MCF 10A (cell line): ENCODE data around the gene SDHB. TPM values are rescaled to one million over a fixed set of nuclear protein-coding genes. Genes with fewer than 3 reads are reported as not detected.

Experiments used
- BruUV-seq: library from RNA; stranded (reverse); fragments of 400-500 nt; replicated peaks from 2 replicates; lab custom pipeline; 2021; lab: Mats Ljungman, UMichigan
- CTCF ChIA-PET: fragments of 300-600 bp; sonication (Branson Sonifier 250); formaldehyde crosslinking; extraction: SDS; loops from one replicate; lab custom pipeline; 2021; ENCODE audit warnings: antibody characterized with exemption, inconsistent platforms; lab: Yijun Ruan, JAX
- POLR2A ChIA-PET: fragments of 300-600, 350-650 bp; sonication (Branson Sonifier 250); formaldehyde crosslinking; extraction: SDS; loops from one replicate; lab custom pipeline; 2020; ENCODE audit warnings: antibody characterized with exemption, inconsistent platforms; lab: Yijun Ruan, JAX
- DNase-seq: peaks from one replicate; pipeline ENCODE4 v3.0.0-alpha.2; 2018; ENCODE audit not compliant: unreplicated experiment
- H3K27ac Mint-ChIP-seq: one replicate; pipeline ENCODE4 v1.8.0; 2022; ENCODE audit warnings: mild to moderate bottlenecking, low read depth, mixed read lengths; ENCODE audit not compliant: unreplicated experiment
- H3K27me3 Mint-ChIP-seq: one replicate; pipeline ENCODE4 v1.8.0; 2022; ENCODE audit warnings: mixed read lengths; ENCODE audit not compliant: insufficient read depth, unreplicated experiment
- H3K36me3 Mint-ChIP-seq: one replicate; pipeline ENCODE4 v1.8.0; 2022; ENCODE audit warnings: mild to moderate bottlenecking, moderate library complexity, mixed read lengths; ENCODE audit not compliant: insufficient read depth, unreplicated experiment
- H3K4me1 Mint-ChIP-seq: one replicate; pipeline ENCODE4 v1.8.0; 2022; ENCODE audit warnings: mixed read lengths; ENCODE audit not compliant: insufficient read depth, unreplicated experiment
- H3K4me3 Mint-ChIP-seq: one replicate; pipeline ENCODE4 v1.8.0; 2022; ENCODE audit warnings: mild to moderate bottlenecking, moderate library complexity, mixed read lengths; ENCODE audit not compliant: unreplicated experiment
- H3K9me3 Mint-ChIP-seq: one replicate; pipeline ENCODE4 v1.8.0; 2022; ENCODE audit warnings: mixed read lengths; ENCODE audit not compliant: unreplicated experiment
- intact Hi-C: fragments of 100-400 bp; cut with micrococcal nuclease; formaldehyde crosslinking; loops from 2 replicates; pipeline ENCODE4 v1.14.1; 2022
- total RNA-seq: library from RNA; stranded (reverse); gene quantifications from 2 replicates; pipeline ENCODE4 v1.2.3, GENCODE V29; 2022
- TF ChIP-seq, protein P1 (sequence below): fragments of 200-600 bp; IDR thresholded peaks from one replicate; pipeline ENCODE4 v1.8.0; 2022; ENCODE audit warnings: antibody characterized with exemption, mild to moderate bottlenecking; ENCODE audit not compliant: unreplicated experiment

Gene SDHB
- total RNA-seq, 1 experiment from 2014 or later: 166 TPM

DNA sequence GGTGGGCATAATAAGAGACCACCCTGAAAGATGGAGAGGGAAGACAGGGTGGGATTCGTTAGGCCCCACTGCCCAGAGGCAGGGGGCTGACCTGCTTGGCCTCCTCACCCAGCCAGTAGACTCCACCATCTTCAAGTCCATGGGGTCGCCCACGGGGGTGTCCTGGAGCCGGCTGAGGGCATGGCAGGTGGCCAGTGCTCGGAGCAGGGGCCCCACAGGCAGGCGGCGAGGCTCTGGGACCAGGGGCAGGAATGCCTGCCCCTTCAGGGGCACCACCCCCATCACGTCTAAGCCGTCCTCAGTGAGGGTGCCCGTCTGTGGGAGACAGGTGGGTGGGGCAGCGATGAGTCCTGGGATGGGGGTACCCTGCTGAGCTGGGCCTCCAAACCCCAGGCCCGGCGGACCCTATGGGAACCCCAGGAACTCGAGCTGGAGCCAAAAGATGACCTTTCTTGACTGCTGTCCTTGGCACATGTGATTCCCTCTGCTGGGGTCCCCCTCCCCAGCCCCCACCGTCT, 60.3 kb downstream of the SDHB start:
- H3K4me1 Mint-ChIP-seq: no peaks in the 10 kb centered on the region
- no peaks in the 10 kb centered on the region for H3K9me3 Mint-ChIP-seq
- DNase-seq: no peak
- no peak overlapping the region for H3K4me3 Mint-ChIP-seq
- POLR2A ChIA-PET: interaction anchor here (0.9 kb wide), 1 partner anchor 10 kb away, joined by 3 read pairs; no protein-coding TSS in a partner anchor
- TF ChIP-seq, protein P1, sequence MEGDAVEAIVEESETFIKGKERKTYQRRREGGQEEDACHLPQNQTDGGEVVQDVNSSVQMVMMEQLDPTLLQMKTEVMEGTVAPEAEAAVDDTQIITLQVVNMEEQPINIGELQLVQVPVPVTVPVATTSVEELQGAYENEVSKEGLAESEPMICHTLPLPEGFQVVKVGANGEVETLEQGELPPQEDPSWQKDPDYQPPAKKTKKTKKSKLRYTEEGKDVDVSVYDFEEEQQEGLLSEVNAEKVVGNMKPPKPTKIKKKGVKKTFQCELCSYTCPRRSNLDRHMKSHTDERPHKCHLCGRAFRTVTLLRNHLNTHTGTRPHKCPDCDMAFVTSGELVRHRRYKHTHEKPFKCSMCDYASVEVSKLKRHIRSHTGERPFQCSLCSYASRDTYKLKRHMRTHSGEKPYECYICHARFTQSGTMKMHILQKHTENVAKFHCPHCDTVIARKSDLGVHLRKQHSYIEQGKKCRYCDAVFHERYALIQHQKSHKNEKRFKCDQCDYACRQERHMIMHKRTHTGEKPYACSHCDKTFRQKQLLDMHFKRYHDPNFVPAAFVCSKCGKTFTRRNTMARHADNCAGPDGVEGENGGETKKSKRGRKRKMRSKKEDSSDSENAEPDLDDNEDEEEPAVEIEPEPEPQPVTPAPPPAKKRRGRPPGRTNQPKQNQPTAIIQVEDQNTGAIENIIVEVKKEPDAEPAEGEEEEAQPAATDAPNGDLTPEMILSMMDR: no peak
- CTCF ChIA-PET: interaction anchor here (0.6 kb wide), 1 partner anchor 114 kb away, joined by 3 read pairs; no protein-coding TSS in a partner anchor
- H3K27ac Mint-ChIP-seq: no peak overlapping the region
- intact Hi-C loops: no loop called here
- H3K27me3 Mint-ChIP-seq: no peaks in the 10 kb centered on the region
- BruUV-seq: no TSS peak
- H3K36me3 Mint-ChIP-seq: peaks cover 14% of the 10 kb centered on the region

DNA sequence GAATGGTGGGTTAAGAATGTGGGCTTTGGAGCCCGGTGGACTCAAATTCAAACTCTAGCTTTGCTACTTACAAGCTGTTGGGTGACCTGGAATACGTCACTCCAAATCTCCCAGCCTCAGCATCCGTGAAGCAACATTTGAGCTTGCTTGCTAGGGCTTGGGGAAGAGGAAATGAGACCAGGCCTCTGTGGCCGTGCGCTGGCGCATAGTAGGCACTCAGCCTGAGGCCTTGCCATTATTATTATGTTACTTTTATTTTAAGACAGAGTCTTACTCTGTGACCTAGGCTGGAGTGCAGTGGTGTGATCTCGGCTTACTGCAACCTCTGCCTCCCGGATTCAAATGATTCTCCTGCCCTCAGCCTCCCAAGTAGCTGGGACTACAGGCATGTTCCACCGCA, 61.2 kb downstream of the SDHB start:
- intact Hi-C loops: no loop called here
- Mint-ChIP-seq H3K27me3 (no peaks in the 10 kb centered on the region), H3K4me1 (no peaks in the 10 kb centered on the region), H3K27ac (no peak overlapping the region), H3K4me3 (no peak overlapping the region), H3K36me3 (peaks cover 9% of the 10 kb centered on the region), H3K9me3 (no peaks in the 10 kb centered on the region)
- ChIA-PET POLR2A (interaction anchor here (0.7 to 0.9 kb wide), 2 partner anchors 11 to 40 kb away, joined by 3 read pairs; no protein-coding TSS in a partner anchor), CTCF (no interaction called here)
- DNase-seq: no peak
- no TSS peak for BruUV-seq
- TF ChIP-seq, protein P1: no peak

DNA sequence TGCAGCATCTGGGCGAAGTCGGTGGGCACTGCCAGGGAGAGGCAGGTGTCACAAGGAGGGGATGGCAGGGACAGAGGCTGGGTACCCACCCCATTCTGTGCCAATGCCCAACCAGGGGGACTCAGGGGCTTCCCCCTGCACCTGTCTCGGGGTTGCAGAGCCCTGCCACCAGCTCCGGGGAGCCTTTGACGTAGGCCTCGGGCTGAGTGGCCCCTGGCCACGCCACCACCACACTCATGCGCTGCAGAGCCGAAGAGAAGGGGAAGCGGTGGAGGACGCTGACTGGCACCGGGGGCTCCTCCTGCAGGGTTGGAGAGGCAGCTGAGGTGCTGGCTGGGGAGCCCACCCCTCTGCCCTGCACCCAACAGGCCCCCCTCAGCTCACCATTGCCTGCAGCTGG, 61.7 kb downstream of the SDHB start:
- no TSS peak for BruUV-seq
- TF ChIP-seq, protein P1: no peak
- H3K4me3 Mint-ChIP-seq: no peak overlapping the region
- intact Hi-C loops: no loop called here
- H3K27me3 Mint-ChIP-seq: no peaks in the 10 kb centered on the region
- H3K4me1 Mint-ChIP-seq: no peaks in the 10 kb centered on the region
- peaks cover 5% of the 10 kb centered on the region for H3K36me3 Mint-ChIP-seq
- H3K9me3 Mint-ChIP-seq: no peaks in the 10 kb centered on the region
- H3K27ac Mint-ChIP-seq: no peak overlapping the region
- ChIA-PET POLR2A (no interaction called here), CTCF (interaction anchor here (0.9 kb wide), 1 partner anchor 27 kb away, joined by 3 read pairs; no protein-coding TSS in a partner anchor)
- no peak for DNase-seq

DNA sequence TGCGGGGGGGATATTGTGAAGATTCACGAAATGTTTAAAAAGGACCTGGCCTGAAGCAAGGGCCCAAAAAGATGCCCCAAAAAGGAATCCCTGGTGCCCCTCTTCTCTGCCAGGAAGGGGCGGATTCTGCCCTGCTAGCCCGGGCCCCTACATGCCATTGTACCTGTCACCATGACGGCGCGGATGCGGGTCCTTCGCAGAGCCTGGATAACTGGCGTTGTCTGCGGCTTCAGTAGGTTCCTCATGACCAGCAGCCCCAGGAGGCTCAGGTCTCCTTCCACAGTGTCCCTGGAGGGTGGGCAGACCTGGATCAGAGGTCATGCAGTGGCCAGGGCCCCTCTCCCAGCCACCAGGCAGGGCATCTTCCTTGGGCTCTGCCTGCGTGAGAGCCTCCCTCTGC, 62.3 kb downstream of the SDHB start:
- no TSS peak for BruUV-seq
- Mint-ChIP-seq H3K4me1 (no peaks in the 10 kb centered on the region), H3K27ac (no peak overlapping the region), H3K36me3 (peaks cover 4% of the 10 kb centered on the region), H3K9me3 (no peaks in the 10 kb centered on the region), H3K4me3 (no peak overlapping the region), H3K27me3 (no peaks in the 10 kb centered on the region)
- ChIA-PET POLR2A (no interaction called here), CTCF (interaction anchor here (0.9 kb wide), 1 partner anchor 26 kb away, joined by 3 read pairs; no protein-coding TSS in a partner anchor)
- DNase-seq: no peak
- intact Hi-C loops: no loop called here
- TF ChIP-seq, protein P1: no peak
